GM12892 (cell line): Measurements from ENCODE around the gene RTCA. TPM values are rescaled to one million over a fixed set of nuclear protein-coding genes. Genes with fewer than 3 reads are reported as not detected.
A peak's percentile ranks its signal among the peaks of the same experiment; 100 is the strongest.
"Not testable (repeated sequence)": the region's sequence is repeated elsewhere in the genome, so short reads cannot be mapped to it uniquely, and the experiment has no call there.

ENCODE experiments used
- DNase-seq: peaks from one replicate; pipeline ENCODE4 v3.0.0; 2011; ENCODE audit not compliant: insufficient read length
- FAIRE-seq: peaks from 2 replicates; lab custom pipeline; 2011; peaks lifted over from hg19 to GRCh38; lab: Jason Lieb, UNC
- POLR2A ChIP-seq: IDR thresholded peaks from 2 replicates; pipeline ENCODE4 v1.6.1; 2011; ENCODE audit warnings: low read depth, low read length, control low read depth
- POLR2AphosphoS5 ChIP-seq: IDR thresholded peaks from 2 replicates; pipeline ENCODE4 v1.6.1; 2011; ENCODE audit warnings: low read depth, low read length, control low read depth
- TAF1 ChIP-seq: IDR thresholded peaks from 2 replicates; pipeline ENCODE4 v1.6.1; 2011; ENCODE audit warnings: low read depth, mild to moderate bottlenecking, control low read depth, low read length, borderline replicate concordance
- polyA plus RNA-seq: library from polyadenylated mRNA; unstranded; fragments of >200 nt; gene quantifications from one replicate; pipeline ENCODE4 v1.2.1, GENCODE V29; 2012; ENCODE audit warnings: missing spikeins, inconsistent platforms; ENCODE audit not compliant: missing spikeins

Gene RTCA
- 36.2 TPM for polyA plus RNA-seq

DNA sequence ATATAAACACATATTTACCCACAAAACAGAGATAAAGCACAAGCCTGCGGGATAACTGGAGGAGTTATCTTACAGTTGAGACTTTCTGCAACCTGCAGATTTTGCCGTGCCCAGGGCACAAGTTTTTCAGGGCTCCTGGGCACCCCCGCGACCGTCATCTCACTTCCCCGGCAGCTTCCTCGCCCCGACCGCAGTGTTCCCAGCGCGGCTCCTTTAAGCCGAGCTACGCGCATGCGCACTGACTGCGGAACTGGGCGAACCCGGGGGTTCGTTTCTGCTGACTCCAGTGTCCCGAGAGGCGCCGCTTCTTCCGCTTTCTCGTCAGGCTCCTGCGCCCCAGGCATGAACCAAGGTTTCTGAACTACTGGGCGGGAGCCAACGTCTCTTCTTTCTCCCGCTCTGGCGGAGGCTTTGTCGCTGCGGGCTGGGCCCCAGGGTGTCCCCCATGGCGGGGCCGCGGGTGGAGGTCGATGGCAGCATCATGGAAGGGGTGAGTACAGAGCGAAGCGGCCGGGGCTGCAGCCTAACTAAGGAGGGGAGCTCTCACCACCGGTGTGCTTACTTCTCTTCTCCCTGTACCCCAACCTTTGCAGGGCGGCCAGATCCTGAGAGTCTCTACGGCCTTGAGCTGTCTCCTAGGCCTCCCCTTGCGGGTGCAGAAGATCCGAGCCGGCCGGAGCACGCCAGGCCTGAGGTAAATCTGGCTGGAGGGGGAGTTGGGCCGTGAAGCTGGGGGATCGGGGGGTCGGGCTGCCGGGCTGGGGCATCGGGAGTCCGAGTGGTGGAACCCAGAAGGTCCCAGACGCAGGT is at the start of gene RTCA:
Gene RTCA, plus strand, starts transcription at position 286 of the 810 bp plus-strand sequence. Its CDS starts 160 bp downstream, at position 446.
- DNase-seq (peak; percentile 71), FAIRE-seq (peak; percentile 97)
- 0 out of 2 replicates have a peak, but pooled peaks have one; percentile 49 for TF ChIP-seq TAF1
- peak; percentile 85 for TF ChIP-seq POLR2A
- TF ChIP-seq POLR2AphosphoS5: peak; percentile 78

DNA sequence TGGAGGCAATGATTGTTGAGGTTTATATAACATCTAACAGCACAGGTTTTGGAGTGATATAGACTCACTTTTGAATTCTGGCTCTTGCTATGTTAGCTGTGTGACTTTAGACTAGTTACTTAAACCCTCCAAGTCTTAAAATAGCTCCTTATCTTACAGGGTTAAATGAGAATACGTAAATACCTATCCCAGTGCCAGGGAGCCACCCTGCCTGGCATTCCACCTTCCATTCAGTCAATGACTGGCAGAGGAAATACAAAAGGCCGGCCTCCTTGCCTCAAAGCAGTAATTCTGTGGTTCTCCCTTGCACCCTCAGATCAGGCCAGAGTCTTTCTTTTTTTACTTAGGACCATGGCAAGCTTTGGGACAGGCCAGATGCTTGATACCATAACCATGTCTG is 48.2 kb upstream of the RTCA start:
- no peak for DNase-seq
- FAIRE-seq: no peak
- TF ChIP-seq TAF1 (no peak), POLR2AphosphoS5 (no peak), POLR2A (no peak)

DNA sequence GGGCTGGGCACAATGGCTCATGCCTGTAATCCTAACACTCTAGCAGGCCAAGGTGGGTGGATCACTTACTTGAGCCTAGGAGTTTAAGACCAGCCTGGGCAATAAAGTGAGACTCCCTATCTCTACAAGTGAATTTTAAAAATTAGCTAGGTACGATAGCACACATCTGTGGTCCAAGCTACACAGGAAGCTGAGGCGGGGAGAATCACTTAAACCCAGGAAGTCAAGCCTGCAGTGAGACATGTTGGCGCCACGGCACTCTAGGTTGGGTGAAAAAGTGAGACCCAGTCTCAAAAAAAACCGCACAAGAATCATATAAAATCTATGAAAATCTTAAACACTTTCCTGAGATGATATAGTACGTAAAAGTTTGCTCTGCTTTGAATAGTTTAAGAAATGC is 46.6 kb upstream of the RTCA start:
- no peak for TF ChIP-seq POLR2AphosphoS5
- no peak for TF ChIP-seq TAF1
- no peak for TF ChIP-seq POLR2A
- no peak for FAIRE-seq
- DNase-seq: no peak

GRCh38 chr1:100219883-100220282 is 46.1 kb upstream of the RTCA start:
- DNase-seq (no peak), FAIRE-seq (no peak)
- TF ChIP-seq POLR2AphosphoS5: no peak
- TF ChIP-seq TAF1: no peak
- TF ChIP-seq POLR2A: no peak

- TF ChIP-seq TAF1 (no peak), POLR2A (no peak), POLR2AphosphoS5 (no peak)
- no peak for DNase-seq
- no peak for FAIRE-seq
These were observed 43.6 kb upstream of the RTCA start for GRCh38 chr1:100222428-100222827.

GRCh38 chr1:100229681-100230443 is 36.2 kb upstream of the RTCA start:
- TF ChIP-seq POLR2A: no peak
- TF ChIP-seq POLR2AphosphoS5: no peak
- no peak for FAIRE-seq
- no peak for DNase-seq

GRCh38 chr1:100230765-100231164 is 35.3 kb upstream of the RTCA start:
- no peak for TF ChIP-seq TAF1
- no peak for TF ChIP-seq POLR2AphosphoS5
- TF ChIP-seq POLR2A: no peak
- FAIRE-seq (peak; percentile 36), DNase-seq (no peak)

DNA sequence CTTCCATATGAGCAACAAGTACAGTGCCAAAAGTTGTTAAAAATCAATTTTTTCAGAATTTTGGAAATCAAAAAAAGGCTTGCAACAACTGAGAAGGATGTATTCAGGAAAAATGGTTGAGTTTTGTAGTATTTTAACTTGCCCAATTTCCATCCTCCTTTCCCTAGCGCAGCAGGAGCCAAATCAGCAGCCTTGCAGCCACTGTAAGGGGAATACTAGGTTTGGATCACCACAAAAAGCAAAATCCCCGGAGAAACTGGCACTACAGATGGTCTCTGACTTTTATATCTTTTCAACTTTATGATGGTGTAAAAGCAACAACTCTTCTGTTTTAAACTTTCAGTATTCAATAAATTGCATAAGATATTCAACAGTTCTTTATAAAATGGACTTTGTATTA is 34.3 kb upstream of the RTCA start:
- DNase-seq: no peak
- no peak for TF ChIP-seq POLR2A
- TF ChIP-seq TAF1: no peak
- TF ChIP-seq POLR2AphosphoS5: no peak
- FAIRE-seq: no peak

DNA sequence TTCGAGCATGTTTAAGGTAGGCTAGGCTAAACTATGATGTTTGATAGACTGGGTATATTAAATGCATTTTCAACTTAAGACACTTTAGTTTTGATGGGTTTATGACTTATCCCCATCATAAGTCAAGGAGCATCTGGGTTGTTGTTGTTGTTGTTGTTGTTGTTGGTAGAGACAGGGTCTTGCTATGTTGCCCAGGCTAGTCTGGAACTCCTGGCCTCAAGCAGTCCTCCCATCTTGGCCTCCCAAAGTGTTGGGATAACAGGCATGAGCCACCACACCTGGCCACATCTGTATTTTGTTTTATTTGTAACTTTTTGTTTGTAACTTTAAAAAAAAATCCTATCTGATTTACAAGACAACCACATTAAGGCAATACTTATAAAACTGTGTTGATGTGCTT is 33.9 kb upstream of the RTCA start:
- TF ChIP-seq TAF1 (no peak), POLR2AphosphoS5 (no peak)
- FAIRE-seq (peak; percentile 21), DNase-seq (no peak)

DNA sequence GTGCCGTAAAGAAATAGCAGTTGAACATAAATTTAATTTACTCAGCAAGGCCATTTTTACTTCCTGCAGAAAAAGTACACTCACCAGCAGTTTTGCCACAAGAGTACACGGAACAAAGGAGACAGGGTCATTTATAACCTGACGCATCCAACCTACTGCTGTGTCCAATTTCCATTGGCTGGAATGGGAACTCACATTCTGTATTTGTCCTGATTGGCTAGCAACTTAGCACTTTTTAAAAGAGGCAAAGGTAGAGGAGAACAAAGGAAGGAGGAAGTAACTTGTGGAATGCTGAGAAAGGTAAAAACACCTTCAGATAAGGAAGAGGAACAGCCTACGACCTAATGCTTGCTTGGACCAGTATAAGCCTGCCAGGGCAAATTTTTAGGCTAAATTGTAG is 32.5 kb upstream of the RTCA start:
- not testable (repeated sequence) for FAIRE-seq, DNase-seq

GRCh38 chr1:100234432-100234831 is 31.6 kb upstream of the RTCA start:
- no peak for DNase-seq
- TF ChIP-seq TAF1: no peak
- no peak for TF ChIP-seq POLR2A
- no peak for TF ChIP-seq POLR2AphosphoS5
- no peak for FAIRE-seq

- DNase-seq (no peak), FAIRE-seq (no peak)
- no peak for TF ChIP-seq TAF1
- no peak for TF ChIP-seq POLR2AphosphoS5
- TF ChIP-seq POLR2A: no peak
These were observed 28.9 kb upstream of the RTCA start for GRCh38 chr1:100237091-100237490.
